Ishikawa (cell line): ENCODE data around the gene SDHAF2.

ENCODE experiments used
- CEBPB ChIP-seq: IDR thresholded peaks from 2 replicates; pipeline ENCODE4 v1.6.1; 2012
- CREB1 ChIP-seq: IDR thresholded peaks from 2 replicates; pipeline ENCODE4 v1.6.1; 2012; ENCODE audit warnings: low read depth
- EGR1 ChIP-seq: IDR thresholded peaks from 2 replicates; pipeline ENCODE4 v1.6.1; 2012
- EP300 ChIP-seq: IDR thresholded peaks from 2 replicates; pipeline ENCODE4 v1.6.1; 2012; ENCODE audit warnings: borderline replicate concordance
- FOXM1 ChIP-seq: IDR thresholded peaks from 2 replicates; pipeline ENCODE4 v1.6.1; 2012; ENCODE audit warnings: low read depth, borderline replicate concordance
- MAX ChIP-seq: IDR thresholded peaks from 2 replicates; pipeline ENCODE4 v1.6.1; 2012
- NFIC ChIP-seq: IDR thresholded peaks from 2 replicates; pipeline ENCODE4 v1.6.1; 2012
- RAD21 ChIP-seq: IDR thresholded peaks from 2 replicates; pipeline ENCODE4 v1.6.1; 2012; ENCODE audit warnings: low read depth
- REST ChIP-seq: IDR thresholded peaks from 2 replicates; pipeline ENCODE4 v1.6.1; 2012; ENCODE audit warnings: low read depth, mild to moderate bottlenecking
- TAF1 ChIP-seq: IDR thresholded peaks from 2 replicates; pipeline ENCODE4 v1.6.1; 2012; ENCODE audit warnings: low read depth, mild to moderate bottlenecking
- TCF12 ChIP-seq: IDR thresholded peaks from 2 replicates; pipeline ENCODE4 v1.6.1; 2012; ENCODE audit warnings: low read depth
- TEAD4 ChIP-seq: IDR thresholded peaks from 2 replicates; pipeline ENCODE4 v1.6.1; 2012
- USF1 ChIP-seq: IDR thresholded peaks from 2 replicates; pipeline ENCODE4 v1.6.1; 2012
- YY1 ChIP-seq: IDR thresholded peaks from 2 replicates; pipeline ENCODE4 v1.6.1; 2012; ENCODE audit warnings: low read depth
- ZBTB7A ChIP-seq: IDR thresholded peaks from 2 replicates; pipeline ENCODE4 v1.6.1; 2012; ENCODE audit warnings: low read depth

SDHAF2 gene

GRCh38 chr11:61429691-61430582 lies at the start of gene SDHAF2, which contains the start of gene CPSF7:
Gene SDHAF2 (plus strand): TSS chr11:61430124. CDS start chr11:61430147, 23 bp downstream.
Gene CPSF7 (minus strand): TSS chr11:61429975. CDS start chr11:61429235, 740 bp downstream.
- TF ChIP-seq FOXM1 (no peak), TCF12 (peak; percentile 41; the same call in 1 of the 2 replicates), YY1 (peak; percentile 95), NFIC (no peak), CREB1 (peak; percentile 82), EGR1 (no peak), EP300 (no peak), REST (0 out of 2 replicates have a peak, but pooled peaks have one; percentile 5), CEBPB (no peak), RAD21 (no peak), MAX (peak; percentile 70), TAF1 (peak; percentile 88), TEAD4 (no peak), USF1 (peak; percentile 21; the same call in 1 of the 2 replicates)

- no peak for TF ChIP-seq RAD21
- TF ChIP-seq TCF12 = no peak
- no peak for TF ChIP-seq NFIC
- no peak for TF ChIP-seq YY1
- TF ChIP-seq ZBTB7A = no peak
- no peak for TF ChIP-seq EGR1
- no peak for TF ChIP-seq MAX
- no peak for TF ChIP-seq USF1
- TF ChIP-seq TEAD4 = no peak
Measured at GRCh38 chr11:61380884-61381283, 49.0 kb upstream of the SDHAF2 start.

GRCh38 chr11:61384271-61385242 lies 45.4 kb upstream of the SDHAF2 start:
- TF ChIP-seq REST = no peak
- TF ChIP-seq RAD21 = peak; percentile 34; the same call in 1 of the 2 replicates

GRCh38 chr11:61390161-61390560 lies 39.8 kb upstream of the SDHAF2 start:
- TF ChIP-seq MAX (no peak), TAF1 (no peak), FOXM1 (no peak), EP300 (no peak), ZBTB7A (no peak), CEBPB (no peak), EGR1 (no peak), YY1 (no peak), TCF12 (no peak), REST (no peak), NFIC (no peak), TEAD4 (no peak), RAD21 (no peak), CREB1 (no peak), USF1 (no peak)
